ENCODE results near the gene POR.

Gene POR

GRCh38 chr7:75965617-75966016, 50.7 kb downstream of the POR start:
- WGBS = 91% methylated on average over 13 of the region's 13 CpGs
- Histone ChIP-seq H3K4me3 (ENCODE audit: insufficient read depth in 1 of 2, low read depth in 1 of 2, low read length in 2 of 2) (no peak overlapping the region), H2AK5ac (ENCODE audit: low read length, severe bottlenecking) (no peak overlapping the region), H2BK120ac (ENCODE audit: low read depth, low read length) (no peak overlapping the region), H4K8ac (ENCODE audit: low read length) (no peak overlapping the region), H2BK5ac (ENCODE audit: low read depth, low read length, poor library complexity, severe bottlenecking) (no peak overlapping the region), H3K4me2 (ENCODE audit: low read length, poor library complexity, severe bottlenecking) (no peak overlapping the region), H3K18ac (ENCODE audit: low read depth in 1 of 2, low read length in 2 of 2) (no peak overlapping the region), H3K9ac (ENCODE audit: low read length) (peak overlapping the region; percentile 69), H3K27ac (ENCODE audit: low read length, poor library complexity, severe bottlenecking) (no peak overlapping the region), H2BK12ac (ENCODE audit: low read length in 2 of 2) (no peak overlapping the region), H4K91ac (ENCODE audit: low read length) (no peak overlapping the region), H2AFZ (ENCODE audit: low read depth, low read length) (no peak overlapping the region), H3K36me3 (ENCODE audit: control insufficient read depth in 1 of 2, insufficient read depth in 2 of 2, low read depth in 1 of 2, low read length in 2 of 2) (peaks cover 31 to 49% of the 10 kb centered on the region in 2 experiments), H3K4ac (ENCODE audit: low read depth in 1 of 2, low read length in 2 of 2) (no peak overlapping the region), H3K4me1 (ENCODE audit: control insufficient read depth, insufficient read depth, low read depth, low read length) (peaks cover 33% of the 10 kb centered on the region), H3K23ac (ENCODE audit: low read length in 2 of 2) (no peak overlapping the region), H2BK15ac (ENCODE audit: low read depth, poor library complexity, severe bottlenecking) (no peak overlapping the region), H3K27me3 (ENCODE audit: control insufficient read depth in 1 of 2, insufficient read depth in 1 of 2, low read length in 2 of 2) (no peaks in the 10 kb centered on the region), H3K9me3 (ENCODE audit: control insufficient read depth, low read length) (no peaks in the 10 kb centered on the region), H3K14ac (ENCODE audit: low read length in 2 of 2) (no peak overlapping the region), H3K79me1 (replicated peaks; ENCODE audit: low read length, poor library complexity, severe bottlenecking) (peaks cover 25% of the 10 kb centered on the region)
- DNase-seq = no peak

GRCh38 chr7:75966190-75966961, 51.4 kb downstream of the POR start:
- Histone ChIP-seq H3K4ac (ENCODE audit: low read depth in 1 of 2, low read length in 2 of 2) (no peak overlapping the region), H3K9ac (ENCODE audit: low read length) (peak overlapping the region; percentile 69), H3K9me3 (ENCODE audit: control insufficient read depth, low read length) (no peaks in the 10 kb centered on the region), H2BK12ac (ENCODE audit: low read length in 2 of 2) (peak overlapping the region in 1 of 2 experiments; percentile 23), H3K36me3 (ENCODE audit: control insufficient read depth in 1 of 2, insufficient read depth in 2 of 2, low read depth in 1 of 2, low read length in 2 of 2) (peaks cover 28 to 51% of the 10 kb centered on the region in 2 experiments), H3K23ac (ENCODE audit: low read length in 2 of 2) (no peak overlapping the region), H3K27me3 (ENCODE audit: control insufficient read depth in 1 of 2, insufficient read depth in 1 of 2, low read length in 2 of 2) (no peaks in the 10 kb centered on the region), H3K79me1 (replicated peaks; ENCODE audit: low read length, poor library complexity, severe bottlenecking) (peaks cover 25% of the 10 kb centered on the region), H2BK120ac (ENCODE audit: low read depth, low read length) (no peak overlapping the region), H3K4me3 (ENCODE audit: insufficient read depth in 1 of 2, low read depth in 1 of 2, low read length in 2 of 2) (peak overlapping the region in 1 of 2 experiments; percentile 60), H2AK5ac (ENCODE audit: low read length, severe bottlenecking) (no peak overlapping the region), H3K27ac (ENCODE audit: low read length, poor library complexity, severe bottlenecking) (no peak overlapping the region), H3K4me1 (ENCODE audit: control insufficient read depth, insufficient read depth, low read depth, low read length) (peaks cover 30% of the 10 kb centered on the region), H2BK15ac (ENCODE audit: low read depth, poor library complexity, severe bottlenecking) (no peak overlapping the region), H4K91ac (ENCODE audit: low read length) (no peak overlapping the region), H4K8ac (ENCODE audit: low read length) (no peak overlapping the region), H3K4me2 (ENCODE audit: low read length, poor library complexity, severe bottlenecking) (no peak overlapping the region), H3K14ac (ENCODE audit: low read length in 2 of 2) (no peak overlapping the region), H3K18ac (ENCODE audit: low read depth in 1 of 2, low read length in 2 of 2) (no peak overlapping the region), H2AFZ (ENCODE audit: low read depth, low read length) (no peak overlapping the region), H2BK5ac (ENCODE audit: low read depth, low read length, poor library complexity, severe bottlenecking) (no peak overlapping the region)
- no peak for DNase-seq
- 87% methylated on average over 26 of the region's 26 CpGs for WGBS

- Histone ChIP-seq H3K27ac (ENCODE audit: low read length, poor library complexity, severe bottlenecking) (no peak overlapping the region), H3K36me3 (ENCODE audit: control insufficient read depth in 1 of 2, insufficient read depth in 2 of 2, low read depth in 1 of 2, low read length in 2 of 2) (peaks cover 23 to 56% of the 10 kb centered on the region in 2 experiments), H3K4ac (ENCODE audit: low read depth in 1 of 2, low read length in 2 of 2) (peak overlapping the region in 1 of 2 experiments; percentile 7), H2AK5ac (ENCODE audit: low read length, severe bottlenecking) (no peak overlapping the region), H4K8ac (ENCODE audit: low read length) (no peak overlapping the region), H2BK5ac (ENCODE audit: low read depth, low read length, poor library complexity, severe bottlenecking) (no peak overlapping the region), H3K4me3 (ENCODE audit: insufficient read depth in 1 of 2, low read depth in 1 of 2, low read length in 2 of 2) (peak overlapping the region in 1 of 2 experiments; percentile 29), H2BK120ac (ENCODE audit: low read depth, low read length) (peak overlapping the region; percentile 39), H4K91ac (ENCODE audit: low read length) (peak overlapping the region; percentile 63), H3K9me3 (ENCODE audit: control insufficient read depth, low read length) (no peaks in the 10 kb centered on the region), H3K4me1 (ENCODE audit: control insufficient read depth, insufficient read depth, low read depth, low read length) (peaks cover 26% of the 10 kb centered on the region), H3K14ac (ENCODE audit: low read length in 2 of 2) (no peak overlapping the region), H3K79me1 (replicated peaks; ENCODE audit: low read length, poor library complexity, severe bottlenecking) (peaks cover 27% of the 10 kb centered on the region), H3K27me3 (ENCODE audit: control insufficient read depth in 1 of 2, insufficient read depth in 1 of 2, low read length in 2 of 2) (no peaks in the 10 kb centered on the region), H3K4me2 (ENCODE audit: low read length, poor library complexity, severe bottlenecking) (no peak overlapping the region), H3K23ac (ENCODE audit: low read length in 2 of 2) (no peak overlapping the region), H3K9ac (ENCODE audit: low read length) (peak overlapping the region; percentile 69), H3K18ac (ENCODE audit: low read depth in 1 of 2, low read length in 2 of 2) (peak overlapping the region in 1 of 2 experiments; percentile 37), H2BK12ac (ENCODE audit: low read length in 2 of 2) (no peak overlapping the region), H2AFZ (ENCODE audit: low read depth, low read length) (no peak overlapping the region), H2BK15ac (ENCODE audit: low read depth, poor library complexity, severe bottlenecking) (peak overlapping the region; percentile 61)
- 98% methylated on average over 9 of the region's 11 CpGs for WGBS
- no peak for DNase-seq
Observed at GRCh38 chr7:75967055-75967454, 52.1 kb downstream of the POR start.

- Histone ChIP-seq H2AK5ac (ENCODE audit: low read length, severe bottlenecking) (no peak overlapping the region), H3K23ac (ENCODE audit: low read length in 2 of 2) (no peak overlapping the region), H3K18ac (ENCODE audit: low read depth in 1 of 2, low read length in 2 of 2) (peak overlapping the region in 1 of 2 experiments; percentile 37), H4K8ac (ENCODE audit: low read length) (no peak overlapping the region), H3K4me3 (ENCODE audit: insufficient read depth in 1 of 2, low read depth in 1 of 2, low read length in 2 of 2) (no peak overlapping the region), H3K27me3 (ENCODE audit: control insufficient read depth in 1 of 2, insufficient read depth in 1 of 2, low read length in 2 of 2) (no peaks in the 10 kb centered on the region), H2BK5ac (ENCODE audit: low read depth, low read length, poor library complexity, severe bottlenecking) (no peak overlapping the region), H3K4me2 (ENCODE audit: low read length, poor library complexity, severe bottlenecking) (no peak overlapping the region), H3K14ac (ENCODE audit: low read length in 2 of 2) (no peak overlapping the region), H3K79me1 (replicated peaks; ENCODE audit: low read length, poor library complexity, severe bottlenecking) (peaks cover 27% of the 10 kb centered on the region), H3K4ac (ENCODE audit: low read depth in 1 of 2, low read length in 2 of 2) (no peak overlapping the region), H4K91ac (ENCODE audit: low read length) (peak overlapping the region; percentile 63), H3K27ac (ENCODE audit: low read length, poor library complexity, severe bottlenecking) (no peak overlapping the region), H2BK12ac (ENCODE audit: low read length in 2 of 2) (no peak overlapping the region), H2BK15ac (ENCODE audit: low read depth, poor library complexity, severe bottlenecking) (no peak overlapping the region), H2AFZ (ENCODE audit: low read depth, low read length) (no peak overlapping the region), H3K9me3 (ENCODE audit: control insufficient read depth, low read length) (no peaks in the 10 kb centered on the region), H3K36me3 (ENCODE audit: control insufficient read depth in 1 of 2, insufficient read depth in 2 of 2, low read depth in 1 of 2, low read length in 2 of 2) (peaks cover 27 to 61% of the 10 kb centered on the region in 2 experiments), H3K4me1 (ENCODE audit: control insufficient read depth, insufficient read depth, low read depth, low read length) (peaks cover 25% of the 10 kb centered on the region), H2BK120ac (ENCODE audit: low read depth, low read length) (no peak overlapping the region), H3K9ac (ENCODE audit: low read length) (peak overlapping the region; percentile 69)
- DNase-seq = peak; percentile 59
- 74% methylated on average over 13 of the region's 13 CpGs for WGBS
Observed at GRCh38 chr7:75967487-75967997, 52.6 kb downstream of the POR start.

Data from mesenchymal stem cell (in vitro differentiated cells and primary cell).